Measurements from ENCODE around the gene SH3BGRL2.
"Not testable (repeated sequence)": the region's sequence is repeated elsewhere in the genome, so short reads cannot be mapped to it uniquely, and the experiment has no call there.

Gene SH3BGRL2

DNA sequence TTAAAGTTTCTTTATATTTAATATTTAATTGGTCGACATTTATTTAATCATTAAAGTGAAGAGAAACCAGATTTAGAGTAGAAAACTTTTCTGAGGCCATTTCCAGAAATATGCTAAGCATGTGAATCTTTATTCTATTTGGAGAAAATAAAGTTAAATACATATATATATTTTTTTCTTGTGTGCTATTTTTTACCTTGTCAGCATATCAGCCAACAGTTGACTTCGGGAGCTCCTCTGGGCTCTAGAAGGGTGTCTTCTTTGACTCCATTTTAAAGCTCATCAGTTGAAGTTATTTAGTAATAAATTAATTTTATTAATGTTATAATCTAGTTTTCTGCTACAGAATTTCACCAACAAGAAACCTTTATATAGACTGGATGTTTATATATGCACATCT is 73.1 kb downstream of the SH3BGRL2 start:
- no peak for DNase-seq

DNA sequence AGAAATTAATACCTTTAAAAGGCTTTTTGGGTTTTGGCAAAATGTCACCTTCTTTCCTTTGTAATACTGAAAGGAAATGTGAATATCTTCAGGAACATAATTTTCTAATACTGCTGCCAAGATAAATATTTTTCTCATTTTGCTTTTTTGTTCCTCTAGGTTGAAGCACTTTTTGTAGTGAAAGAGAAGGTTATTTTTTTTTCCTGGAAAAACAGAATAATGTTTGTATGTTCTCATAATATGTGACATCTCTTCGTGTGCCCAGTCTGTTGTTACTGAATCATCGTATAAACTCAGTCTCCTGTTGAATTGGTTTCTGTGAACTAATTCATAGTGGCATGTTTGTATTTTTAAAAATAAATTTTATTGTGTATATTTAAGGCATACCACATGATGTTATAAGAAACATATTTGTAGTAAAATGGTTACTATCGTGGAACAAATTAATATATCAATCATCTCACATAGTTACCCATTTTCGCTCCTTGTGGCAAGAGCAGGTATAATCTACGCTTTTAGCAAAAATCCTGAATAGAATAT is 74.4 kb downstream of the SH3BGRL2 start:
- no peak for DNase-seq

DNA sequence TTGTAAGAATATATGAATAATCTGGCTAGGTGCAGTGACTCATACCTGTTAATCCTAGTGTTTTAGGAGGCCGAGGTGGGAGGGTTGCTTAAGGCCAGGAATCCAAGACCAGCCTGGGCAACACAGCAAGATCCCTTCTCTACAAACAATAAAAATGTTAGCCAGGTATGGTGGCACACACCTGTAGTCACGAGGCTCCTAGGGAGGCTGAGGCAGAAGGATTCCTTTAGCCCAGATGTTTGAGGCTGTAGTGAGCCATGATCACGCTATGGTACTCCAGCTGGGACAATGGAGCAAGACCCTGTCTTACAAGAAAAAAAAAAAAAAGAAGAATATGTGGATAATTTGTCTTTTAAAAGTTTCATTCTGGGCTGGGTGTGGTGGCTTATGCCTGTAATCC is 75.4 kb downstream of the SH3BGRL2 start:
- no peak for DNase-seq

DNA sequence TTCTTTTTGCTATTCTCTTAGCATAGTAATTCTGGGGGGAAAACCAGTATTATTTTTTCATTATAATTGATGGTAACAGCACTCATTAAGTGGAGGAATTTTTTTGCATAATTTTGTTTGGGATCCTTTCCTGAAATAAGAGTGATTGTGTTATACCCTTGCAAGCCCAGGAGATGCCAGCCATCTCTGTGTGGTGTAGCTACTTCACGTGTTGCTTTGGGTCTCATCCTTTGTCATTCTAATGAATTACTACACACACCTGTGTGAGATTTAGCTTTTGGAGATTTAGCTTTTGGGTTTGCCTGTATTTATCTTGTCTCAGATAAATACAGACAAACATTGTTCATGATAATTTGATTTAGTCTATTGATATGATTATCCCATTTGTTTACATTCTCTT is 76.5 kb downstream of the SH3BGRL2 start:
- no peak for DNase-seq

DNA sequence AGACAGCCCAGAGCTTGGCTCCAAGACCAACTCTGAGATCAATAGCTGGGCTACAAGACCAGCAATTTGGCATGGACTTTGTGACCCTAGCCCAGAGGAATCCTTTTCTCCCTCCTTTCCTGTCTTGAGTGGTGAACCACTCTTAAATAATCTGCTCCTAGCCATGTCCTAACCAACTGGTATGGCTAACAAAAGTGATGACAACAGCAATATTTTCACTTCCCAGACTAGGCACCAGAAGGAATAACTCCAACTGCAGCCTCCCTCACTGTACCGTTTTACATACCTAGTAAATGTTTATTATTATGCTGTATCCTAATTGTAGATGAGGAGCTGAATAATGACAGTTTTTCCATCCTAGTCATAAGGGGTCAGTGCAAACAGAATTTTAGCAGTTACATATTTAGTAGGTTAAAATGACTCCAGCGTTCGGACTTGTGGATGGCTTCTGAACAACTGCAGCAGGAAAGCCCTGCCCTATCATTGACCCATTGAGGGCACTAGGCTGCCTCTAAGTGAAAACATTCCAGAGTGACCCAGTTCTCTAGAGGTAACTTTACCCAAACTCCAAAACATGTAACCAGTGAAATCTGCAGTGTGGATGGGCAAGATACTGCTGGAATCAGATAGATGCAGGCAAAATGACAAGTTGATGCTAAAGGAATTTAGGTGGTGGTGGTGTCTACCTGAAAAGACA is 77.1 kb downstream of the SH3BGRL2 start:
- DNase-seq = no peak

DNA sequence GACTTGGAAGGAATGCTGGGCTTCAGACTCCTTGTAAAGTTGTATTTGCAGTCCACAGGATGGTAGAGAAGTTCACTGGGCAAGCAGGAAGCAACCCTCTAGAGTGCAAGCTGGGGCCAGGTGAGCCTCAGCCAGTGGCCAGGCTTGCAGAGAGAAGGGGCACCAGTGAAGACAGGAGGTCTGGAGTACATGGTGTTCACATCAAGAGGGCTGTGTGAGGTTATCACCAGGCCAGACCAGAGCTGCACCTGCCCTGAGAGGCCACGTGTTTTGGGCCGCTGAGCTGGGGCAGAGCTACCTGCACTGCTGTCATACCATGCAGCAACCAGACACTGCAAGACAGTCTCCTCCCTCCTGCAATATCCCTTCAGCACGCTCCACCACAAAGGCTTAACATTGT is 79.0 kb downstream of the SH3BGRL2 start:
- DNase-seq = no peak

DNA sequence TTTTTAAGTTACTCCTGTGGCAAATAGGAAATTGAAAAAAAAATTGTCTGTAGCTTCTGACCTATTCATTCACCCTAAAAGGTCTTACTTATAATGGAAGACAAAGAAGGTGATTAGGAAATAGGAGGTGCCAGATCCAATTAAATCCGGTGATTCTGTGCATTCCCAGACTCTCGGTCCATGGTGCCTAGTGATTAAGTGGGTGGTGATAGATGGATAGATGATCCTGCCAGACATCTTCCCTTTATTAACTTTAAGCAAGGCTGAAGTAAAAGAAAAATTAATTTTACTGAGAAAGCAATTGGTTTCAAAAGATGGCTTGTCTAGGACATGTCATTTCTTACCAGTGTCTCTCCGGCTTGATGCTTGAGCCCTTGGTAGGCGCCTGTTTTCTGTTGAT is 80.0 kb downstream of the SH3BGRL2 start:
- no peak for DNase-seq

DNA sequence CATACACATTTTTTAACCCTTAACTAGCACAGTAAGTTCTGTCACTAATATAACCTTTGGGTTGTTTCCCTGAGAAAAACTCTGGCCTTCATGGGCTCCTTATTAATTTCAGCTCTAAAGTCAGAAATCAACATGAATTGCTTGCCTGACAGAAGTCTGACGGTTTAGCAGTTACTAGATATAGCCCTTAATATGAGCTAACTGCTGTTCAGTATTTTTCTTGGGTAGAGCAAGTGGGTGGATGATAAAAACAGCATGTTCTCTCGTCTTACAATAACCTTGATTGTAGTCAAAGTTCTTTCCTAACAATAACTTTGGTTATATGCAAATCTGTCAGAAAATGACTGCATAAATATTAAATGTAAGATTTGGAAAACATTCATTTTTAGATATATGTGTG is 81.0 kb downstream of the SH3BGRL2 start:
- no peak for DNase-seq

DNA sequence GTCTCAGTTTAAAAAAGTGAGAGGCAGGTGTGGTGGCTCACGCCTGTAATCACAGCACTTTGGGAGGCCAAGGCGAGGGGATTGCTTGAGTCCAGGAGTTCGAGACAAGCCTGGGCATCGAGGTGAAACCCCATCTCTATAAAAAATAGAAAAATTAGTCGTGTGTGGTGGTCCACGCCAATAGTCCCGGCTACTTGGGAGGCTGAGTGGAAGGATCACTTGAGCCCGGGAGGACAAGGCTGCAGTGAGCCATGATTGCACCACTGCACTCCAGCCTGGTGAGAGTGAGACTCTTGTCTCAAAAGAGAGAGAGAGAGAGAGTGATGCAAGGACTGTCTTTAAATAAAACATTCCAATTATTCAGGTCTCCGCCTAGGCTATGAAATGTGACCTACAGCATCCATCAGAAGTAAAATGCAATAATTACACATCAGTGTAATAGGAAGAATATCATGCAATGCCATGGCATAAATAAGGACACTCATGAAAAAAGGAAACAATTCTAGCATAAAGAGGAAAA is 81.5 kb downstream of the SH3BGRL2 start:
- no peak for DNase-seq

DNA sequence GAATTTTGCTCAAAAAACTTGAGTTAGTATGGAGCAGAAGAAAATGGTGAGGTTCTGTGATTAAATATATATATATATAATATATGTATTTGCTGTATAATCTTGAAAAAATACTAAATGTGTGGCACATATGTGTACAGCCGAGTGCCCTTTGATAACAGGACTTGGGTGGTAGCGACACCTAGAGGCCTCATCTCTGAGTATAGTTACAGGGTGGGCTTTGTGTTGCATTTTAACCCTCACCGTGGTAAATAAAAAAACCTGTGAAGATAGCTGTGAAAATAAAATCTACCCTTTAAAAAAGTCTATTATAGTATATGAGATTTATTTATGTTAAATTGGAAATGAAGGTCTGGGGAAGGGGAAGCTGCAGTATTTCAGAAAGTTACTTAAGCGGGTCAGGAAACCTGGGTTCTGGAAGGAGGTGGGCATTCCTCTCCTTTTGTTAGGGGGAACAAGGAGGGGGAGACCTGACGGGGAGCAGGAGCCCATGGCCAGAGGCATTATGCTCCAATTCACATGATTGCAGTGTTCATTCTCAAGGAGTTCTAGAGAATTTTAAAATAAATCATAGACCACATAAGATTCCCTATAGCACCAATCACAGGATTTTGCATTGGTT is 82.7 kb downstream of the SH3BGRL2 start:
- DNase-seq = peak; percentile 51

DNA sequence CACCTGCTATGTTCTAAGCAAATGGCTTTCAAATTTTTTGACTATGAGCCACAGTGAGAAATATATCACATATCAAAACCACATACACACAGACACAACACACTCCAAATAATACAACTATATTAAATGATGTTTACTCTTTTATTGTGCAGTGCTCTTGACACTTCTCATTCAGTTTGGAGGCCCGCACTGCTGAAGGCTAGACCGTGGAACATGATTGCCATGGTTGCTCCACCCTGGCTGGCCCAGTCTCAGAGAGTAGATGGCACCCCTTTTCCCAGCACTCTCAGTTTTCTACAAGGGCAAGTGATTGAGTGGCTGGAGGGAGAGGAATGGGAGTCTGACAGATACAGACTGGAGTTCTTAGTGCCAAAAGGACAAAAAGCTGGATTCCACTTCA is 86.9 kb downstream of the SH3BGRL2 start:
- DNase-seq = no peak

DNA sequence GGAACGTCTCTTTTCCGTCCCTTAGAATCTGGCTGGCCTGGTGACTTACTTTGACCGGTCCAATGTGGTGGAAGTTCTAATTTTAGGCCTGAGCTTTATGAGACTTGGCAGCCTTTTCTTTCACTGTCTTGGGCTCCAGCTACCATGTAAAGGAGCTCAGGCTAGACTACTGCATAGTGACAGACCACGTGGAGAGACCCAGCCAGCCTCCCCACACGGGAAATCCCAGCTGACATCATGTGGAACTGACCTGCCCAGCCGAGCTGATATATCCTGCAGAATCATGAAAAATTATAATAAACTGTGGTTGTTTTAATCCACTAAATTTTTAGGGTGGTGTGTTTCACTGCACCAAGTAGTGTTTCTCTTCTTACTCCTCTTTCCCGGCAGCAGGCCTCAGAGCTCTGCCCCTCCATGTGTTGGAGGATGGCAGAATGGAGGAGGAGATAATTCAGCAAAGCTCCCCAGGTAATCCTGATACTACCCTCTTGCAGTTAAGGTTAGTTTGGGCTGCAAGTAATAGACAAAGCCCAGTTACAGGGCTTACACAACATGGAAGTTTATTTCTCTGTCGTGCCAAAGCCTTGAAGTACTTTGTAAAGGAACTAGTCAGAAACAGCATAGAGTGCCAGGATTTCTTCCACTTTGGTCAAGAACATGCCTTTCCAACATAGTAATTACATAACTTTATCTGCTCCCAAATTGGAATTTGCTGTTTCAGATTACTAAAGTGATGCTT is 87.5 kb downstream of the SH3BGRL2 start:
- DNase-seq = no peak

DNA sequence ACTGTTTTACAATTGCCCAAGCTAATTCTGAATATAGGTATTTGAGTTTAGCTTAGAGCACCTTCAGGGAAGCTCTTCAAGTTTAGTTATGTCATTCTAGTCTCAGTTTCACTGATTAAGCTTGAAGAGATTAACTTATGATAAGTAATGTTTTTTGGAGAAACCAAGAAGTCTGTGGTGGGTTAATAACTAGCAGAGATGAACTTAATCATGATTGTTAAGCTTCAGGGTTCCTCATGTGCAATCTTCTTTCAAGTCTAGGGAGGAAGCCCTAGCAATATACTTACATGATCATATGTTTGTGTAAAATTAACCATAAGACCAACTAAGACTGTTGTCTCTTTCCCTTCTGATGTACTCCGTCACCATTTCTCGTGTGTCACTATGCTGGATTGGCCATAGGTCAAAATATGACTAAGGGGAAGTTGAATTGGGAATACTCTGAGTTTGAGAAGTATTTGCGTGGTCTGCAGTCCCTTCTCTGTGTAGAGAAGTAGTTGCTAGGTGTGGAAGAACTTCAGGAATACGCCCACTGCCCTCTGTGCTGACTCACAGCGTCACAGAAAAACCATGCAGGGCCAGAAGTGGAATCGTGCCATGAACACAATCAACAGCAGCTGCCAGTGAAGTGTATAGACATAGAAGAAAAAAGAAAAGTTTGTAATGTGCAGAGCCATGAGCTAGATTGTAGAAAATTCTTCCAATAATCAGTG is 88.3 kb downstream of the SH3BGRL2 start:
- DNase-seq = no peak

DNA sequence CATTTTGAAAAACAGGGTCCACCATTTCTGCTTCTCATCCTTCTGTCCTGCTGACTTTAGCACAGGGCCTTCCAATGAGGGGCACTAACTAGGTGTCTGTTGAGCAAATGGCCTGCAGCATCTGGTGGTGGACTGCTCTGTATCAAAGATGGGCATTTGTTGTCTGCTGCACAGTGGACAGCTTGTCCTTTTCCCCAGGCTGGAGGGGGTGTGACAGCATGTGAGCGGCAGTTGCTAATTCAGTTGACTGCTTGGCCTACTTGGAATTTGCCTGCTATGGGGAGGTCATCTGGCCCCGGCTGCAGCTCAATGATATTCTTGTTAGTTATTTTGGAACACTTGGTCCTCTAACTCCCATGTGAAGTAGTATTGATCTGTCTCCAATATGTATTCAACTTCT is 93.7 kb downstream of the SH3BGRL2 start:
- no peak for DNase-seq

DNA sequence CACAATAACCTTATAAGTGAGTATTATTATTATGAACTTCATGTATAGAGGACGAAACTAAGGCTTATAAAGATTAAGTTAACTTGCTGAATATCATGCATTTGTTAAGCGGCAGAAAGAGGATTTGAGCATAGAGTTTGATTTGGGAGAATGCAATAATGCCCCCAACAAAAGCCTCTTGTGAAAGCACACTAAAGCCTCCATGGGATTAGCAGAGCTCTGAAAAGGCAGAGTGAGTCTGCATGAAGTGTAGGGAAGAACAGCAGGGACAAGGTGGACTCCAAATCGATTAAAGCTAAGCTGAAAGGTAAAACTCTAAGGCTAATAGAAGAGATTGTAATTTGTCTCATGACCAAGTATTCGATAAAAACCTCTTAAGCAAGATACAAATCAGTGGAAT is 100.3 kb downstream of the SH3BGRL2 start:
- DNase-seq = no peak

DNA sequence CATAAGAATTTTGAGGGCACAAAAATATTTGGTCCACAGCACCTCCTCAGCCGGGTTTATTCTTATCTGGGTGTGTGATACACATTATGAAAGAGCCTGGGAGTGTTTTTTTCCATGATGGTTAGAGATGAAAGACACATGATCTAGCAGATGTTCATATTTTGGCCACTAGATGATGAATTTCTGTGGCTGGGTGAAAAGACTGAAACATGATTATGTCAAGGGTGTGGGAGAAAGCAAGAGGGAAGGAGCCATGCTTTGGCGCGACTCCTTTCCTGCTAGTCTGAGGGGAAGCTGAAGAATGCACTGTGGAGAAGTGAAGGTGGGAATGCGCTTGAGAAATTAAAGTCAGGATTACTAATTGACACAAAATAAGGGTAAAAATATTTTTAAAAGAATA is 102.3 kb downstream of the SH3BGRL2 start:
- DNase-seq = no peak

DNA sequence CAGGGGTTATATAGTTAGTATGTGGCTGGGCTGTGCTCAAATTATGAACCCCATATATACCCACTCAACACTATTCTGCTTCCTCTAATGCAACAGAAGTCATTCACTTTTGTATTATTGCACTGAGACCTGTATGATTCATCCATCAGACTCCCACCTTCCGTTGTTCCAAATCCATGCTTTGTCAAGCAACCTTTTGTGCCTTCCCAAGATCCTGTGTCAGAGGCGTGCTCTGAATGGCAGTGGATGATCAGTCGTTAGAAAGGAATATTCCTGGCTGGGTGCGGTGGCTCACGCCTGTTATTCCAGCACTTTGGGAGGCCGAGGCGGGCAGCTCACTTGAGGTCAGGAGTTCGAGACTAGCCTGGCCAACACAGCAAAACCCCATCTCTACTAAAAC is 103.2 kb downstream of the SH3BGRL2 start:
- DNase-seq = no peak

DNA sequence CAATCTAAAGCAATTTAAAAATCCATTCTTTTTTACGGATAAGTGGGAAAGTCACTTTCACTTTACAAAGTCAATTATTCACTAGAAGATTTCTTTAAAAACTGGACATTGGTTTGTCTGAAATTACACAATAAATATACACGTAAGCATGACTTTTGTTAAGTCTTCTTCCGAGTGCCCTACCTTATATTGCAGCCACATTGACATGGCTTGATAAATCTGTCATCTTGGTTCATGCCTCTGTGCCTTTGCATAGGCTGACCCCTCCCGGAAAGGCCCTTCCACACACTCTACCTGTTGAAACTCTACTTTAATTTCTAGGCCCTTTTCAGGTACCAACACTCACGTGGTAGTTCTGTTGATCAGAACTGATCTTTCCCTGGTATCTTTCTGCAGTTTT is 104.1 kb downstream of the SH3BGRL2 start:
- no peak for DNase-seq

DNA sequence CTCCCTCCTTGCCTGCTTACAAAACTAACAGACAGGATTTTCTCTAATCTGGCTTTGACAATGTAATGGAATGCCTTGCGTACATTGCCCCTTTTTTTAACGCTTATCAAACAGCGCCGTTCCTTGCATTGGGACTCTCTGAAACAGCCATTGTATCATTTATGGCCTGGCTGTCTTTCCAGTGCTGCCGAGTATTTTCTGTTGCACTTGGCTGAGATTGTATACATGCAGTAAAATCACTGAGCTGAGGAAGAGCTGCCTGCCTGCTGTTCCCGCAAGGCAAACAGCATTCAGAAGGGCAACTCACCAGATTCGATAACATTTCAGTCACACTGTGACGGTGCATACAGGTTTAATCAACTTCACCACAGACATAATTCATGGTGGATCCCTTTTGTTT is 106.0 kb downstream of the SH3BGRL2 start:
- no peak for DNase-seq

DNA sequence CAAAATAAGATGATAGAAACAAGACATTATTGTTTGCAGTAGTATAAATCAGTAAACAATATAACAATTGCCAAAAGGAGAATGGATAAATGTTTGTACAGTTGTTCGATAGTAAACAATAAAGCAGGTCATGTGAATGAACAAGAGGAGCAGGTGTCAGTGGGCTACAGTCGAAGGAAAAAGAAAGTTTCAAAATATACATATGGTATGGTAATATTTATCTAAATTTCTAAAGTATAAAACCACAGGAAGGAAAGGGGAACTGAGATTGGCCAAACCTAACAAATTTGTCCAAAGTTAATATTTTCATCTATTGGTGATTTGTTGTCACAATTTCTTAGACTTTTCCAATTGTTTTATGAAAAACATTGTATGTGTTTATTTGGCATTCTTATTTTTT is 110.9 kb downstream of the SH3BGRL2 start:
- DNase-seq = no peak

DNA sequence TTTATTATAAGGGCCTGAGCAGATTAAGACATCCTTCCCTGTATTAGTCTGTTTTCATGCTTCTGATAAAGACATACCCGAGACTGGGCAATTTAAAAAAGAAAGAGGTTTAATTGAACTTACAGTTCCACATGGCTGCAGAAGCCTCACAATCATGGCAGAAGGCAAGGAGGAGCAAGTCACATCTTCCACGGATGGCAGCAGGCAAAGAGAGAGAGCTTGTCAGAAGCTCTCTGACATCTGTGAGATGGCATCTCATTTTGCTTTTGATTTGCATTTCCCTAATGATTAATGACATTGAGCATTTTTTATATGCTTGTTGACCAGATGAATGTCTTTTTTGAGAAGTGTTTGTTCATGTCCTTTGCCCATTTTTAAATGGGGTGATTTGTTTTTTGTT is 114.2 kb downstream of the SH3BGRL2 start:
- DNase-seq = not testable (repeated sequence)

DNA sequence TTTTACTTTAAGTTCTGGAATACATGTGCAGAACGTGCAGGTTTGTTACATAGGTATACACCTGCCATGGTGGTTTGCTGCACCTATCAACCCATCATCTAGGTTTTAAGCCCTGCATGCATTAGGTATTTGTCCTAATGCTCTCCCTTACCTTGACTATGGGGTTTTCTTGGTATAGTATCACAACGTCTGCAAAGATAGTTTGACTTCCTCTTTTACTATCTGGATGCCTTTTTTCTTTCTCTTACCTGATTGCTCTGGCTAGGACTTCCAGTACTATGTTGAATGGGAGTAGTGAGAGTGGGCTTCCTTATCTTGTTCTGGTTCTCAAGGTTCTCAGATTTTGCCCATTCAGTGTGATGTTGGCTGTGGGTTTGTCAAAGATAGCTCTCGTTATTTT is 115.2 kb downstream of the SH3BGRL2 start:
- DNase-seq = not testable (repeated sequence)

DNA sequence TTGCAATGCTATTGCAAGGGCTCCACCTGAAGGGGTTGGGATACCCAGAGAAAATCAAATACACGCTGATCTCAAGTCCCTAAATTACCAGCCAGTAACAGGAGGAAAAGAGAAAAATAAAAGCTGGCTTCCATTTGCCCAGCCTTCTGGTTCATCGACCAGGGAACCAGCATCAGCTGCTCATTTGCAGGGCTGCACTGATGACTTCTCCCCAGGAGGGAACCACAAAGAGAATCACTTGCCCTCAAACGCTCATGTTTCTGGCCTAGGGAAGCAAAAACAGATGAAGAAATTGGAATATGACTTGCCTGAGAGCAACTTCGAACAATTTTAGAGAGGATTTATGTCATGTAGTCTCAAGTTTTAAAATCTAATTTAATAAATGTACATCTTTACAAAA is 119.7 kb downstream of the SH3BGRL2 start:
- no peak for DNase-seq
